HEK293 (cell line): ENCODE results near the gene B4GALT5.
A peak's percentile ranks its signal among the peaks of the same experiment; 100 is the strongest.

Source experiments
- CTCF ChIA-PET: fragments of 350-600 bp; formaldehyde crosslinking; extraction: SDS; loops from one replicate; lab custom pipeline; 2021; ENCODE audit warnings: antibody characterized with exemption; lab: Yijun Ruan, JAX
- POLR2A ChIA-PET: fragments of 300-600 bp; formaldehyde crosslinking; extraction: SDS; loops from one replicate; lab custom pipeline; 2020; ENCODE audit warnings: antibody characterized with exemption, inconsistent platforms; lab: Yijun Ruan, JAX
- H3K27ac ChIP-seq: fragments of 200-500 bp; sonication (Bioruptor generic); 2 replicates; pipeline ENCODE4 v1.5.1; 2014; ENCODE audit warnings: low read depth, low read length, control low read depth, inconsistent platforms; ENCODE audit errors: extremely low read depth
- H3K36me3 ChIP-seq, 2 experiments: fragments of 200-500 bp in 1 of 2; sonication (Bioruptor generic) in 1 of 2; 1 replicate in 1 of 2; 2 replicates in 1 of 2; pipeline ENCODE4 v1.5.1; 2014 to 2017; ENCODE audit warnings: inconsistent platforms in 2 of 2, low read length in 2 of 2; ENCODE audit not compliant: control insufficient read depth in 2 of 2, insufficient read depth in 1 of 2
- H3K4me1 ChIP-seq: fragments of 200-500 bp; sonication (Bioruptor generic); 2 replicates; pipeline ENCODE4 v1.5.1; 2014; ENCODE audit warnings: mild to moderate bottlenecking, low read length, inconsistent platforms; ENCODE audit not compliant: control insufficient read depth, insufficient read depth
- H3K4me3 ChIP-seq: 2 replicates; pipeline ENCODE4 v1.5.1; 2011; ENCODE audit warnings: low read depth, mild to moderate bottlenecking, control low read depth, low read length, moderate library complexity
- H3K9me3 ChIP-seq: fragments of 200-500 bp; sonication (Bioruptor generic); 2 replicates; pipeline ENCODE4 v1.5.1; 2014; ENCODE audit warnings: low read depth, low read length, inconsistent platforms; ENCODE audit not compliant: control insufficient read depth, insufficient read depth
- EGR2 ChIP-seq: fragments of 450-650 bp; formaldehyde crosslinking; IDR thresholded peaks from 2 replicates; pipeline ENCODE4 v1.5.1; 2016; ENCODE audit warnings: low read depth, missing biosample characterization, missing genetic modification characterization
- IKZF3 ChIP-seq: fragments of 450-650 bp; IDR thresholded peaks from 2 replicates; pipeline ENCODE4 v1.5.0; 2018; ENCODE audit warnings: missing biosample characterization, mild to moderate bottlenecking, missing genetic modification characterization, moderate library complexity
- KLF1 ChIP-seq: fragments of 450-650 bp; formaldehyde crosslinking; IDR thresholded peaks from 2 replicates; pipeline ENCODE4 v1.5.1; 2016; ENCODE audit warnings: missing biosample characterization, missing genetic modification characterization
- ZBTB7A ChIP-seq: fragments of 450-650 bp; formaldehyde crosslinking; IDR thresholded peaks from 2 replicates; pipeline ENCODE4 v1.5.1; 2016; ENCODE audit warnings: low read depth, missing biosample characterization, missing genetic modification characterization
- ZFHX2 ChIP-seq: fragments of 450-650 bp; formaldehyde crosslinking; conservative IDR thresholded peaks from 2 replicates; pipeline ENCODE4 v1.5.1; 2016; ENCODE audit warnings: missing biosample characterization, missing genetic modification characterization
- ZNF19 ChIP-seq: fragments of 450-650 bp; formaldehyde crosslinking; IDR thresholded peaks from 2 replicates; pipeline ENCODE4; 2016; ENCODE audit warnings: missing biosample characterization, missing genetic modification characterization, low read depth
- ZNF202 ChIP-seq: fragments of 450-650 bp; formaldehyde crosslinking; IDR thresholded peaks from 2 replicates; pipeline ENCODE4 v1.5.1; 2016; ENCODE audit warnings: missing biosample characterization, missing genetic modification characterization, borderline replicate concordance
- ZNF214 ChIP-seq: fragments of 450-650 bp; formaldehyde crosslinking; IDR thresholded peaks from 2 replicates; pipeline ENCODE4 v1.5.1; 2017; ENCODE audit warnings: missing biosample characterization, mild to moderate bottlenecking, missing genetic modification characterization, borderline replicate concordance
- ZNF350 ChIP-seq: fragments of 450-650 bp; formaldehyde crosslinking; IDR thresholded peaks from 2 replicates; pipeline ENCODE4 v1.5.0; 2017; ENCODE audit warnings: missing biosample characterization, mild to moderate bottlenecking, missing genetic modification characterization
- ZNF521 ChIP-seq: fragments of 450-650 bp; formaldehyde crosslinking; IDR thresholded peaks from 2 replicates; pipeline ENCODE4 v1.5.1; 2017; ENCODE audit warnings: missing biosample characterization, mild to moderate bottlenecking, missing genetic modification characterization
- ZNF768 ChIP-seq: fragments of 450-650 bp; formaldehyde crosslinking; IDR thresholded peaks from 2 replicates; pipeline ENCODE4 v1.5.1; 2018; ENCODE audit warnings: missing biosample characterization, mild to moderate bottlenecking, missing genetic modification characterization
- ZNF837 ChIP-seq: fragments of 450-650 bp; formaldehyde crosslinking; IDR thresholded peaks from 2 replicates; pipeline ENCODE4 v1.5.1; 2016; ENCODE audit warnings: missing biosample characterization, missing genetic modification characterization
- TF ChIP-seq, protein P1 (sequence below): fragments of 450-650 bp; formaldehyde crosslinking; conservative IDR thresholded peaks from 2 replicates; pipeline ENCODE4 v1.5.1; 2016; ENCODE audit warnings: low read depth, missing biosample characterization, missing genetic modification characterization
- TF ChIP-seq, protein P2 (sequence below): IDR thresholded peaks from 2 replicates; pipeline ENCODE4 v1.6.1; 2011; ENCODE audit warnings: mild to moderate bottlenecking, low read depth, low read length, borderline replicate concordance
- TF ChIP-seq, protein P3 (sequence below): fragments of 450-650 bp; IDR thresholded peaks from 2 replicates; pipeline ENCODE4 v1.5.1; 2018; ENCODE audit warnings: missing biosample characterization, mild to moderate bottlenecking, missing genetic modification characterization

The B4GALT5 gene

DNA sequence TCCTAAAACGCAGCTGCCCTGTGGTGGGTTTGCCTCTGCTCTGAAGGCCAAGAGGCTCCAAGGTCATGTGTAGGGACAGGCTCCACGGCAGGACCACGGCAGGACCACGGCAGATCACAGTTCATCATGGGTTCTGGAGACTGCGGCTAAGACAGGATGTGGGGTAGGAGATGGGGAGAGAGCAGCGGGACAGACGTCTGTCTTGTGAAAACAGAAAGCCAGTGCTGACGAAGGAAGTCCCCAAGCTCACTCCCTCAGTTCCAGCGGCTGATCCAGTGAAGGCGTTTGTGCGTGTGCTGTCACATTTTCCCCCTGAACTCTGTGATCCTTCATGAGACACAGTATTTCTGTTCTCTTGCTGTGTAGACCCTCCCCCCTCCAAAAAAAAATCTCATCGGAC, 77.8 kb downstream of the B4GALT5 start:
- POLR2A ChIA-PET, result no interaction called here
- H3K36me3 ChIP-seq, result peaks cover 18 to 62% of the 10 kb centered on the region in 2 experiments
- CTCF ChIA-PET, result no interaction called here

DNA sequence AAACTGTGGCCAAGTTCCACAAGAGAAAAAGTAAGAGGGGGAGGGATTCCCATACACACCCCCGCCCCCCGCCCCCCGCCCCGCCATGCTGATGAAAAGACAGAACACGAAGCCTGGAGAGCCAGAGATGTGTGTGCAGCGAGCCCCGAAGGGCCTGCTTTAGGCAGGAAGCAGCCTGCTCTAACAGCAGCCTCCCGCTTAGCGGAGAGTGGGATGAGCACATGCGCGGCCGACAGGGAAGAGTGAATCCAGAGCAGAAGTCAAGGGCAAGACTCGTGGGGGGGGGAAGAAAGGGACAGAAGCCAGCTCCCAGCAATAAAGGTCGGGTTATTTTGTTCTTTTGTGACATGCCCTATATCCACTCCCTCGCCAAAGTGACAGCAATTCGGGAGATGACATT, 78.5 kb downstream of the B4GALT5 start:
- Histone ChIP-seq H3K9me3 (no peaks in the 10 kb centered on the region), H3K36me3 (peaks cover 15 to 55% of the 10 kb centered on the region in 2 experiments)
- POLR2A ChIA-PET, result no interaction called here
- TF ChIP-seq, protein P1, sequence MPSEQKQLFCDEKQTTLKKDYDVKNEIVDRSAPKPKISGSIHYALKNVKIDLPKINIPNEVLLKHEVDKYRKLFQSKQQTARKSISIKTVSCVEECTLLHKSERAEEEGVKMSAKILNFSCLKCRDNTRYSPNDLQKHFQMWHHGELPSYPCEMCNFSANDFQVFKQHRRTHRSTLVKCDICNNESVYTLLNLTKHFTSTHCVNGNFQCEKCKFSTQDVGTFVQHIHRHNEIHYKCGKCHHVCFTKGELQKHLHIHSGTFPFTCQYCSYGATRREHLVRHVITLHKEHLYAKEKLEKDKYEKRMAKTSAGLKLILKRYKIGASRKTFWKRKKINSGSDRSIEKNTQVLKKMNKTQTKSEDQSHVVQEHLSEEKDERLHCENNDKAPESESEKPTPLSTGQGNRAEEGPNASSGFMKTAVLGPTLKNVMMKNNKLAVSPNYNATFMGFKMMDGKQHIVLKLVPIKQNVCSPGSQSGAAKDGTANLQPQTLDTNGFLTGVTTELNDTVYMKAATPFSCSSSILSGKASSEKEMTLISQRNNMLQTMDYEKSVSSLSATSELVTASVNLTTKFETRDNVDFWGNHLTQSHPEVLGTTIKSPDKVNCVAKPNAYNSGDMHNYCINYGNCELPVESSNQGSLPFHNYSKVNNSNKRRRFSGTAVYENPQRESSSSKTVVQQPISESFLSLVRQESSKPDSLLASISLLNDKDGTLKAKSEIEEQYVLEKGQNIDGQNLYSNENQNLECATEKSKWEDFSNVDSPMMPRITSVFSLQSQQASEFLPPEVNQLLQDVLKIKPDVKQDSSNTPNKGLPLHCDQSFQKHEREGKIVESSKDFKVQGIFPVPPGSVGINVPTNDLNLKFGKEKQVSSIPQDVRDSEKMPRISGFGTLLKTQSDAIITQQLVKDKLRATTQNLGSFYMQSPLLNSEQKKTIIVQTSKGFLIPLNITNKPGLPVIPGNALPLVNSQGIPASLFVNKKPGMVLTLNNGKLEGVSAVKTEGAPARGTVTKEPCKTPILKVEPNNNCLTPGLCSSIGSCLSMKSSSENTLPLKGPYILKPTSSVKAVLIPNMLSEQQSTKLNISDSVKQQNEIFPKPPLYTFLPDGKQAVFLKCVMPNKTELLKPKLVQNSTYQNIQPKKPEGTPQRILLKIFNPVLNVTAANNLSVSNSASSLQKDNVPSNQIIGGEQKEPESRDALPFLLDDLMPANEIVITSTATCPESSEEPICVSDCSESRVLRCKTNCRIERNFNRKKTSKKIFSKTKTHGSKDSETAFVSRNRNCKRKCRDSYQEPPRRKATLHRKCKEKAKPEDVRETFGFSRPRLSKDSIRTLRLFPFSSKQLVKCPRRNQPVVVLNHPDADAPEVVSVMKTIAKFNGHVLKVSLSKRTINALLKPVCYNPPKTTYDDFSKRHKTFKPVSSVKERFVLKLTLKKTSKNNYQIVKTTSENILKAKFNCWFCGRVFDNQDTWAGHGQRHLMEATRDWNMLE, result no peak
- no peak for TF ChIP-seq ZNF768 (tag by site-specific recombination)
- TF ChIP-seq IKZF3 (tag by site-specific recombination), result no peak
- TF ChIP-seq ZBTB7A, result no peak
- TF ChIP-seq, all 188 proteins: peak for 0
- Histone ChIP-seq H3K4me1 (no peaks in the 10 kb centered on the region), H3K4me3 (no peak overlapping the region), H3K27ac (no peak overlapping the region)
- CTCF ChIA-PET, result no interaction called here

More for the DNA sequence above, 77.8 kb downstream of the B4GALT5 start:
- no peaks in the 10 kb centered on the region for H3K9me3 ChIP-seq
- TF ChIP-seq, protein P2, sequence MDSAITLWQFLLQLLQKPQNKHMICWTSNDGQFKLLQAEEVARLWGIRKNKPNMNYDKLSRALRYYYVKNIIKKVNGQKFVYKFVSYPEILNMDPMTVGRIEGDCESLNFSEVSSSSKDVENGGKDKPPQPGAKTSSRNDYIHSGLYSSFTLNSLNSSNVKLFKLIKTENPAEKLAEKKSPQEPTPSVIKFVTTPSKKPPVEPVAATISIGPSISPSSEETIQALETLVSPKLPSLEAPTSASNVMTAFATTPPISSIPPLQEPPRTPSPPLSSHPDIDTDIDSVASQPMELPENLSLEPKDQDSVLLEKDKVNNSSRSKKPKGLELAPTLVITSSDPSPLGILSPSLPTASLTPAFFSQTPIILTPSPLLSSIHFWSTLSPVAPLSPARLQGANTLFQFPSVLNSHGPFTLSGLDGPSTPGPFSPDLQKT, result no peak
- TF ChIP-seq, all 188 proteins: peak for 0
- Histone ChIP-seq H3K4me3 (no peak overlapping the region), H3K27ac (no peak overlapping the region), H3K4me1 (no peaks in the 10 kb centered on the region)

DNA sequence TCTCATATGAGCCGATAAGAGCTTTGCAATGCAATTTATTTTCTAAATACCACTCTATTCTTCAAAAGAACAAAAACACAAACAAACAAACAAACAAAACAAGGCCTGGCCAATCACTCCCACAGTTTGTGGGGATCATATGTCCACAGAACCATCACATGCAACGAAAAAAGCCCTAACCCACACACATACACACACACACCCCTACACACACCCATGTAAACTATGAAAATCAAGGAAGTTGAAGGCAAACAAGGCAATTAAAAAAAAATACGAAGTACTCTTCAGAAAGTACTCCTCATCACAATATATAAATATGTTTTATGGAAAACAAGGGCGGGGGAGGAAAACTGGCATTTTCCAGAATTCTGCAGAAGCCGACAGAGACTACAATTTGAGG, 79.6 kb downstream of the B4GALT5 start:
- Histone ChIP-seq H3K27ac (no peak overlapping the region), H3K4me3 (no peak overlapping the region), H3K9me3 (no peaks in the 10 kb centered on the region), H3K4me1 (no peaks in the 10 kb centered on the region), H3K36me3 (peaks cover 11 to 45% of the 10 kb centered on the region in 2 experiments)
- CTCF ChIA-PET, result interaction anchor here (0.6 kb wide), 1 partner anchor 10 kb away, joined by 3 read pairs; no protein-coding TSS in a partner anchor
- POLR2A ChIA-PET, result no interaction called here
- TF ChIP-seq, protein P3, sequence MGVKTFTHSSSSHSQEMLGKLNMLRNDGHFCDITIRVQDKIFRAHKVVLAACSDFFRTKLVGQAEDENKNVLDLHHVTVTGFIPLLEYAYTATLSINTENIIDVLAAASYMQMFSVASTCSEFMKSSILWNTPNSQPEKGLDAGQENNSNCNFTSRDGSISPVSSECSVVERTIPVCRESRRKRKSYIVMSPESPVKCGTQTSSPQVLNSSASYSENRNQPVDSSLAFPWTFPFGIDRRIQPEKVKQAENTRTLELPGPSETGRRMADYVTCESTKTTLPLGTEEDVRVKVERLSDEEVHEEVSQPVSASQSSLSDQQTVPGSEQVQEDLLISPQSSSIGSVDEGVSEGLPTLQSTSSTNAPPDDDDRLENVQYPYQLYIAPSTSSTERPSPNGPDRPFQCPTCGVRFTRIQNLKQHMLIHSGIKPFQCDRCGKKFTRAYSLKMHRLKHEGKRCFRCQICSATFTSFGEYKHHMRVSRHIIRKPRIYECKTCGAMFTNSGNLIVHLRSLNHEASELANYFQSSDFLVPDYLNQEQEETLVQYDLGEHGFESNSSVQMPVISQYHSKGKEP (tag by site-specific recombination), result no peak
- TF ChIP-seq KLF1 (tag by site-specific recombination) (peak; percentile 13; the same call in 1 of the 2 replicates), ZNF350 (tag by site-specific recombination) (no peak), ZNF837 (tag by site-specific recombination) (no peak), ZFHX2 (tag by site-specific recombination) (peak; percentile 81), ZNF214 (tag by site-specific recombination) (no peak), ZNF521 (tag by site-specific recombination) (no peak), EGR2 (tag by site-specific recombination) (peak; percentile 84), ZNF19 (tag by site-specific recombination) (no peak), ZNF202 (tag by site-specific recombination) (no peak)
- TF ChIP-seq, protein P2, result no peak
